NCI-H82 (cell line): ENCODE results near the gene FAH.
A peak's percentile ranks its signal among the peaks of the same experiment; 100 is the strongest.
"Not testable (repeated sequence)": the region's sequence is repeated elsewhere in the genome, so short reads cannot be mapped to it uniquely, and the experiment has no call there.

Source experiments
- DNase-seq: peaks from one replicate; lab custom pipeline; 2025; lab: John Stamatoyannopoulos, UW

The FAH gene

DNA sequence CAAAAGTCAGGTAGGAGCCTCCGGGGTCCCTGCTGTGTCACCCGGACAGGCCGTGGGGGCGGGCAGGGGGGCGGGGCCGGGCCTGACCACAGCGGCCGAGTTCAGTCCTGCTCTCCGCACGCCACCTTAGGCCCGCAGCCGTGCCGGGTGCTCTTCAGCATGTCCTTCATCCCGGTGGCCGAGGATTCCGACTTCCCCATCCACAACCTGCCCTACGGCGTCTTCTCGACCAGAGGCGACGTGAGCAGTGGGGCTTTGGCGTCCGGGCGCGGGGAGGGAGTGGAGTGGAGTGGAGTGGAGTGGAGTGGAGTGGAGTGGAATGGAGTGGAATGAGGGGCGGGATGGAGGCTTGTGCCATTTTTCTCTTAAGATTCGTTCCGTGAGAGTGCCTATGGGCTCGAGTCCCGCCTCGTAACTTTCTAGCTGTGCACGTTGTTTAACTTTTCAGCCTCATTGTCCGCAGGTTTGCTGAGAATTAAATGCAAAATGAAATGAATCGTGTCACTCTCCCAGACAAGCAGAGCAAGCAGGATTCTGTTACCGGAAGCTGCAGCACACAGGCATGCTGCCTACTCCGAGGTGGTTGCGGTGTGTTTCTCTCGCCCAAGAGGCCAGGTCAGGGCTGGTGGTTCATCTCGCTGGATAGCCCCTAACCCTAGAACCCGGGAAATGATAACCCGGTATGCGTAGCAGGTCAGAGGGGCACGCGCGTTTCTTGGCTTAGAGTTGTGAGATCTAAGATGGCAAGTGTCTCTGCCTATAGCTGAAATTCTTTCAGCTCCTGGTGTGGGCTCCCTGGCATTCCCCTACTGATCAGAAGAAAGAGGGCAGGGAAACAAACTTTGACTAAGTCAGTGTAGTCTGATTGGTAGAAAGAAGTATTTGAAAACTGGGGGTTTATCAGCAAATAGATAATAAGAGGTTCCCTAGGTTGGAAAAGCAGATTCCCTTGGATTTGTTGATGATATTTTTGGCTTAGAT lies at the start of gene FAH:
TSS of gene FAH (plus strand) at position 104 of the 981 bp plus-strand sequence. CDS start at position 160, 56 bp downstream.
- DNase-seq, result no peak

DNA sequence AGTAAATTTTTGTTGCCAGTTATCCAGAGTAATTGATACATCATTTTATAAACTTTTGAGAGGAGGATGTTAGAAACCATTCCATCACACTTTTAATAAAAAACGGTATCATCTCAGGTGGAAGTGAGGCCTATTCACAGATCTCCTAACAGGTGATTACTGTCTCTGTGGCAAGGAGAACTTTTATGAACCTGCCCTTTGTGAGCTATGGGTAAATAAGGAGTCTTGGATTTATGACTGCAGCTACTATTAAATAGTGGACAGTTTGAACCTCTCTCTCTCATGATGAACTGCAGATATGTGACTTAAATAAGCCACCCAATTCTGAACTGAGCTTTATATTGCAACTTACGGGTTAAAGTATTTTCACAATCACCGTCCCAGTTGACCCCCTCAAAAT lies 47.6 kb upstream of the FAH start:
- no peak for DNase-seq

DNA sequence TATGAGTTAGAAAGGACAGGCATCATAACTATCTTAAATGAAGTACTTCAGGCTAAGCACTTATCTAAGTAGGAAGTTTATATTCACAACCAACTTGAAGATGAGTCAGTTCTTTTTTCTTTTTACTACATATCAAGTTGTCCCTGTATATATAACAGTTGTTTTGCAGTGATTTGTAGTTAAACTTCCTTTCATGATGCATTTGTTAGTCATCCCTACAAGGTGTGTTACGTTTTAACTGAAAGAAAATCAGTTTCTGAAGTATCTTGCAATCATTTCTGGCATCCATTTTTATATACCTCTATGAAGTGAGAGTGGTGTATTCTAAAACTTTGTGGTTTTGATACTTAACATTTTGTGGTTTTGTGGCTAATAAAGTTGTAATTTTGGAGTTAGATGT lies 47.2 kb upstream of the FAH start:
- no peak for DNase-seq

DNA sequence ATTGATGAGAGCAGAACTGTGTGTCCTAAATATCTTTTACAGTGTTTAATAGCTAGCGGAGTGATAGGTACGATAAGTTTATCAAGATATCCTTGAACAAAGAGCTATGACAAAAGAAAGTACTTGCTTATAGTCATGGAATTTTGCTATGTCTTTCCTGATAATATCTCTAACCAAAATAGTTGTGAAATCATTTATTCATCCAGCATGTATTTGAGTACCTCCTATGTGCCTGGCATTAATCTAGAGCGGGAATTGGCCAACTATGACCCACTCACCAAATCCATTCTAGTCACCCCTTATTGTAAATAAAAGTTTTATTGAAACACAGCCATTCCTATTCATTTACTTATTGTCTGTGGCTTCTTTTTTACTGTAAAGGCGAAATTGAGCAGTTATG lies 46.7 kb upstream of the FAH start:
- no peak for DNase-seq

DNA sequence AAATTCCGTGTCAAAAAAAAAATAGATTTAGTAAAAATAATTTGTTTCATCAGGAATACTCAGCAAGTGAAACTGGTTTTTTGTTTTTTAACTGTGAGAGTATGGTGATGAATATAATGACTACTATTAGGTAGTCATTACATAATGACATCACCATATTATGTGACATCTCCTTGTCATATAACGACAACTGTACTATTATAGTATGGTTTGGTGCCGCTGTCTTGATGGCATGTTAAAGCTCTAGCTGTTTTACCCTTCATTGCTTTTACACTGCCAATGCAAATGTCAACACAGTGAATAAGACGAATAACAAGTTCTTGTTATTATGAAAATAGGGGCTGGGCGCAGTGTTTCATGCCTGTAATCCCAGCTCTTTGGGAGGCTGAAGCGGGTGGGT lies 45.6 kb upstream of the FAH start:
- DNase-seq, result no peak

DNA sequence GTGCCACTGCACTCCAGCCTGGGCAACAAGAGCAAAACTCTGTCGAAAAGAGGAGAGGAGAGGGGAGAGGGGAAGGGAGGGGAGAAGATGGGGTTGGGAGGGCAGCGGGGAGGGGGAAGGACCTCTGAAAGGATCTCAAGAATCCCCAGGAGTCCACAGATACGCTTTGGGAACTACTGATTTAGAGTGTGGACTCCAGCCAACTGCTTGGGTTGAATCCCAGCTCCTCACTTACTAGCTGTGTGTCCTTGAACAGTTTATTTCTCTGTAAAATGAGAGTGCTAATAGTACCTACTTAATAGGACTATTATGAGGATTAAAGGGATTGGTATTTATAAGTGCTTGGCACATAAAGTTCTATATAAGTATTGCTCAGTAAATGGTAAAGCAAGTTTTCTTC lies 45.0 kb upstream of the FAH start:
- DNase-seq, result no peak

DNA sequence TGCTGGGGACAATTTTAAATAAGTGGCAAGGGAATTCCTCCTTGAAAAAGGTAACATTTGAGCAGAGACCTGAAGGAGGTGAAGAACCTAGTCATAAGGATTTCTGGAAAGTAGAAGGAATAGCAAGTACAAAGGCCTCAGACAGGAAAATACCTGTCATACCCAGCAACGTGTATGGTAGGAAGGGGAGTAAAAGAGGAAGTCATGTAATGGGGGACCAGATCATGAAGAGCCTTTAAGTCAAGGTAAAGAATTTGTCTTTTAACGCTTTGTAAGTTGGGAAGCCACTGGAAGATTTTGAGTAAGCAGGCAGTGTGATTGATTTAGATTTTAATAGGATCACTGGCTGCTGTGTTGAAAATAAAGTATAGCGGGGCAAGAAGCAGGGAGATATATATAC lies 43.4 kb upstream of the FAH start:
- DNase-seq, result peak; percentile 39

DNA sequence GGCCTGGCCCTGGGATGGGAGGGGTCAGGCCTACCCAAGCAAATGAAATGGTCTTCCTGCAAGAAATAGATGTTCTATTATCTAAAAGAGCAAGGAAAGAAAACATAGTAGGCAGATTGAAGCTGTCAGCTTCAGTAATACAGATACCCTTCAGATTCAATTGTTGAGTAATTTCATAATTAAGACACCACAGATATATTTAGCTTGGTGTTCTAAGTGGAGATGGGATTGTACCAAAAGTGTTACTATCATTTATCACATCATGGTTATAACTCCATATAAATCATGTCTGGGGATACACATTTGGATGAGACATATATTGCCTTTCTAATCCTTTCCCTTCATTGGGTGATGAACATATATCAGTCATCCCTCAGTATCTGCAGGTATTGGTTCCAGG lies 41.9 kb upstream of the FAH start:
- DNase-seq, result no peak

DNA sequence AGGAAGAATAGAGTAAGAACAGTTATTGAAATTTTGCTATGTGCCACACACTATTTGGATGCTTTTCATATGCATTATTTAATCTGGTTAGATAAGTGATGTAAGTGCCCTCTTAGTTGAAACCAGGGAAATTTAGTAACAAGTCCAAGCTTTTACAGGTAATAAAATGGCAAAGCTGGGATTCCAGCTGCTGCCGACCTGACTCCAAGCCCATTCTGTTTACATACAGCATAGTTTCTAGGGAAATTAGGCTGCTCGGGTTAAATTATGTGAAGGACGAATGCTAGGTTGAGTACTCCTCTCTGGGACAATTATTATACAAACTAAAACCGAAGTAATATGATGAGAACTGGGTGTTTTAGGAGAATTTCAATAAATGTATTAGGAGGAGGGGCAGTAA lies 38.7 kb upstream of the FAH start:
- DNase-seq, result no peak

DNA sequence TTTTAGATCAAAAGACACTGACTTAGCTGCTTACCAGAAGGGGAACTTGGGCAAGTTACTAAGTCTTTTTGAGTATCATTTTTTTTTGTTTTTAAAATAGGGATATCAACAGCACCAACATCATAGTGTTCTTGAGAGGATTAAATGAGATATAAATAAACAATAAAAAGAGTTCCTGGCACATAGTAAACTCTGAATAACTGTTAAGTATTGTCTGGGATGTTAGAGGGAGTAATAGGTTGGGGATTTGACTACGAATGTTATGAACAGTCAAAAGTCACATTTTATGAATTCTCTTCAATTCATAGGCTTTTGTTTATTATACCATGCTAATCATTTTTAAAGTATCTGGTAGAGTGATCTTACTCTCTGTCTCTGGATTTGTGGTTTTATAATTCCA lies 37.8 kb upstream of the FAH start:
- DNase-seq, result no peak

DNA sequence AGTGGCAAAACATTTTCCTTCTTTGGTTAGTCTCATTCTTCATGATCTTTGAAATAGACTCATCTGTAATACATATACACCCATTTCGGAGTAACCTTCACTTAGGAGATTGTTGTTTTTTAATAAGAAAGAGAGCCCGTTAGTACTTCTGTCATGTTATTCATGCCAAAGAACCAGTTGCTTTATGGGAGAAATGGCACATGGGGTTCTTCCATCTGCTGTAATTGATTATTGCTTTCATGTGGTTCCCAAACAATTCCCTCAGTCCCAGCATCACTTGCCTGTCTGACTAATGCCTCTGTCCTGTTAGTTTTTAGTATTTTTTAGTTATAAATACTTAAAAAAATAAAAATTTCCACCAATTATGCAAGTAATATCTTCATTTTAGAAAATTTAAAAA lies 33.8 kb upstream of the FAH start:
- no peak for DNase-seq

DNA sequence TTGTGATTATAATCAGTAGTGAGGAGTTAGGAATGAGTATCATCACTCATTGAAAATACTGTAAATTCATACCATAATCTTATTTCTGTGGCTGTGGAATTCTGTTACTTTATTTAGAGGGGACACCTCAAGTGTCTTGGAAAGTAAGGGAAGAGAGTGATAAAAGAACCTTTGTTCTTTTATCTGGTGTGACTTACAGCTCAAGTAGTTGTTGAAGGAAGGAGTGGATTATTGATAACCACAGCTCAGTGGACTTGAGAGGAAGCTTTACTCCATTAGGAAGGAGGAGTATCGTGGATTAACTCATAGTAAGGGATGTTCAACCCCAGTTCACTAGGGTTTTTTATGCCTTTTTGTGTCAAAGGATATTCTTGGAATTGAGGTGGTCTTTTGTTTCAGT lies 32.2 kb upstream of the FAH start:
- DNase-seq, result peak; percentile 21

DNA sequence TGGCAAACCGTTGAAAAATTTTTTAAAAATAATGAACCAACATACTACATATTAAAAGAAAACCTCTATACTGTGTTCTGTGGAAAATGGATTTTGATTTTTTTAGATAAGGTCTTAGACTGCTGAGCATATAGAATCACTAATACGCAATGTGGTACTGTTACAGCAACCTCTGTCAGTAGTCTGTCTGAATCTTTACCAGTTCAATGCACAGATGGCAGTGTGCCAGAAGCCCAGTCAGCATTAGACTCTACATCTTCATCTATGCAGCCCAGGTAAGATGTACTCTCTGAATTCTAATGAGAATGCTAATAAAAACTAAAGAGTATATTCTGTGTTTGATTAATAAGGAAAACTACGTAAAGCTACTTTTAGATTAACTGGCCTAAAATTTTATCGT lies 31.3 kb upstream of the FAH start:
- peak; percentile 39 for DNase-seq

DNA sequence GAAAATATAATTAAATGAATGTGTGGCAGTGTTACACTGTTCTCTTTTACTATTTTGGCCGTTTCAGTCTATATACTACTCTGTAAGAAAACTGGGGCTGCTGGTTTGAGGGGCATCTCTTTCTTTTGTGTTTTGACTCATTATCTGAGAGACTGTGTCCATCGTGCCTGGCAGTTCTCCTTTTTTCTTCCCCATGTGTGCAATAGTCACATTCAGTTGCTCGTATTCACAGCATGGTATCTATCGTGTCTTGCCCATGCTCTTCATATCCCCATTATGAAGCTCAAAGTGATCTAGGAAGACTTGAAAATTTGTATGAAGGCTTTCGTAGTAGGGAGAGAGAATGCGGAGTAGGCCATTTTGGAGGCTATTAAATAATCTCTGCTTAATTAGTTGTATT lies 29.8 kb upstream of the FAH start:
- no peak for DNase-seq

DNA sequence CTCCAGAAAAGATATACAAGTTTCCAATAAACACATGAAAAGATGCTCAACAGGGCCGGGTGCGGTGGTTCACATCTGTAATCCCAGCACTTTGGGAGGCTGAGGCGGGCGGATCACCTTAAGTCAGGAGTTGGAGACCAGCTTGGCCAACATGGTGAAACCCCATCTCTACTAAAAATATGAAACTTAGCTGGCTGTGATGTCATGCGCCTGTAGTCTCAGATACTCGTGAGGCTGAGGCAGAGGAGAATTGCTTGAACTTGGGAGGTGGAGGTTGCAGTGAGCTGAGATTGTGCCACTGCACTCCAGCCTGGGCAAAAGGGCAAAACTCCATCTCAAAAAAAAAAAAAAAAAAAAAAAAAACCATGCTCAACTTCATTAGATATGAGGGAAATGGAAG lies 25.5 kb upstream of the FAH start:
- DNase-seq, result not testable (repeated sequence)

DNA sequence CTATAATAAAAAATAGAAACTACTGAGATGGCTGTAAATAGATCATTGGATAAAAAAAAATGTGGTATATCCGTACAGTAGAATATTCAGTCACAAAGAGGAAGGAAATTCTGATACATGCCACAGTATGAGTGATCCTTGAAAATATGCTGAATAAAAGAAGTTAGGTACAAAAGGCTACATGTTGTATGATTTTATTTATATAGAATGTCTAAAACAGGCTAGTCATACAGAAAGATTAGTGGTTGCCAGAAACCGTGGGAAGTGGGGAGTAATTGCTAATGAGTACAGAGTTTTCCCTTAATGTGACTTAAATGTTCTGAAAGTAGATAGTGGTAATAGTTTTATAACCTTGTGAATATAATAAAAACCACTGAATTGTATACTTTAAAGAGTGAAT lies 24.9 kb upstream of the FAH start:
- no peak for DNase-seq

DNA sequence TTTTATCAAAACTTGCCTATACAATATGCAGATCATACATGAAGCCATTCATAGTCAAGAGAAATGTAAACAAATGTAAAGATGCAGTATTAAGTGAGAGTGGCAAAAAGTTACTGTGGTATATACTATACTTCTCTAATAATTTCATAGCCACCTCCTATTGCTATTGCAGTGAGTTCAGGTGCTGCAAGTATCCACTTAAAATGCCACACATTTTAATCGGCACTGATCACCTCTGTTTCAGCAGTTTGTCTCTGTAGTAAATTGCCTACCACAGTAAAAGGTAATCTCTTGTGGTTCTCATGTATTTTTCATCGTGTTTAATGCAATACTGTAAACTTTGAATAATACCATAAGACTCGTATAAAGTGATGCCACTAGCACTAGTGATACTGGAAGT lies 20.4 kb upstream of the FAH start:
- no peak for DNase-seq

DNA sequence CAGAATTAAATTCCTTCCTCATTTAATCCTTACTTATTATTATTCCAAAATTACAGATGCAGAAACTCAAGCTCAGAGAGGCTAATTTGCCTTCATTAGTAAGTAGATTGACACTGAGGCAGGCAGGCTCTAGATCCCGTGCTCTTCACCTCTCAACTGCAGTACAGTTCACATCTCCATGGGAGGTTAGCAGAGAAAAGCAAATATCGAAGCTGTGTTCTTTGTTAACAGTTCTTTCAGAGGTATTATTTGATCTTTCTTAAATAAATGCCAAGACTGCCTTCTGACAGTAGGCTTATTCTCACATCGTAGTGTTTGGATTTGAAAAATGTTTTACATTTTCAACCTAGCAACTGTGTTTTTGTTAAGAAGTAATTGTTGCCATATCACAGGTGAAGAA lies 15.9 kb upstream of the FAH start:
- DNase-seq, result no peak

DNA sequence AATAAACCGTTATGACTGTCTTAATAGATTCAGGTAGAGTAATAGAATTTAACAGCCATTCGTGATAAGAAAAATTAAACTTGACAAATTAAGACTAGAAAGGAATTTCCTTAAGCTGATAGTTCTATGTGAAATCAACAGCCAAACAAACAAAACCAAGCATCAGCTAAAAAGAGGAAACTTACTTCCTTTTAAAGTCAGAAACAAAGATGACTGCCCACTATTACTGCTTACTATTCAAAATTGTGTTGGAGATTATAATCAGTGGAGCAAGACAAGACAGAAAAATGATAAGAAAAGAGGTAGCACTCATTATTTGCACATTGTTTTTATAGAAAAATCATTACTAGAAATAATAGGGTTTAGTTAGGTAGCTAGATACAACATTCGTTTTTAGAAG lies 13.8 kb upstream of the FAH start:
- no peak for DNase-seq

DNA sequence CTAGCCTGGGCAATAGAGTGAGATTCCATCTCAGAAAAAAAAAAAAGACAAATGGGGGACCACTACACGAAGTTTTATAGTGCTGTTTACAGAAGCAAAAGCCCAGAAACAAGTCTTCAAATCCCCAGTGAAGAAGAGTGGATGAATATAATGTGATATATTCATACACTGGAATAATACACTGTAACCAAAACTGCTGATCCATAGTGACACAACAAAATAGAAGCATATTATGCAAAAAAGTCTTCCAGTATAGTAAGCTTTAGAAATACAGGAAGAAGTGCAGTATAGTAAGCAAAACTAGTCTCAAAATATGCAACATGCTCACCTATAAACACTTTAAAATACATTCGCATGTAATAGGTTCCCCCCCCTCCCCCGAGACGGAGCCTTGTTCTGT lies 11.9 kb upstream of the FAH start:
- no peak for DNase-seq

DNA sequence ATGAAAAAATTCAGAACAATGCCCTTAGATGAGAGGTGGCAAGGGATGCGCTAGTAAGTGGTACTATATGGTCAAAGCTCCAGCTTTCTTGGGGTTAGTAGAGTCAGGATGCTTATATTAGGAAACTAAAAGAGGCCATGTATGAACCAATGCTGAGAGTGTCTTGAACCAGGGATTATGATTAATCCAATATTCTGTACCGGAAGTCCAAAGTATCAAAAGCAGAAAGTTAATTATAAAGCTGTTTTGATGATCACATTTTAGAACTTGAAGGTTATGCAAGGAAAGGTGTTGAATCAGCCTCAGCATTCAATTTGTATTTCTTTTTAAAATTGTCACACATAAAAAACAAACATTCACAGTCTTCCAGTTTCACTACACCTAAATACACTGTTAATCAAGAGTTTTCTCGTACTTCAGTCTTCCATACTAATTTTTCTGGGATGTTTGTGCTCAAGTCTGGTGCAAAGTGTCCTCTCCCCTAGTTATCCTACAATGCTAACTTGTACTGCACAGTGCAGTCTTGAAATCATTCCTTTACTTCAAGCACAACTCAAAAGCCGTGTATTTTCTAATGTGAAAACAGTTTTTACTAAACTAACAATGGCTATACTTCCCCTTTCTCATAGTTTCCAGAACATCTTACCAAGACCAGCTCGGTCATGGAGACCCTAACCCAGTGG lies 10.7 kb upstream of the FAH start:
- no peak for DNase-seq

DNA sequence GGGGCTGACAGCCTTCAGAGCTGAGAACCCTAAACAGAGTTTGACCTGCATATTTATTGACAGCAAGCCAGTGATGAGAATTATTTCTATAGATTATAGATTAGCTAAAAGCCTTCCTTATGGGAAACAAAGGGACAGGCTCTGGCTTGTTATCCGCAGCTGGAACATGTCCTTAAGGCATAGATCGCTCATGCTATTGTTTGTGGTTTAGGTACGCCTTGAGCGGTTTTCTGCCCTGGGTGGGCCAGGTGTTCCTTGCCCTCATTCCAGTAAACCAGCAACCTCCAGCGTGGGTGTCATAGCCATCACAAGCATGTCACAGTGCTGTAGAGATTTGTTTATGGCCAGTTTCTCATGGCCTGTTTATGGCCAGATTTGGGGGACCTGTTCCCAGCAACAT lies 10.2 kb upstream of the FAH start:
- no peak for DNase-seq

DNA sequence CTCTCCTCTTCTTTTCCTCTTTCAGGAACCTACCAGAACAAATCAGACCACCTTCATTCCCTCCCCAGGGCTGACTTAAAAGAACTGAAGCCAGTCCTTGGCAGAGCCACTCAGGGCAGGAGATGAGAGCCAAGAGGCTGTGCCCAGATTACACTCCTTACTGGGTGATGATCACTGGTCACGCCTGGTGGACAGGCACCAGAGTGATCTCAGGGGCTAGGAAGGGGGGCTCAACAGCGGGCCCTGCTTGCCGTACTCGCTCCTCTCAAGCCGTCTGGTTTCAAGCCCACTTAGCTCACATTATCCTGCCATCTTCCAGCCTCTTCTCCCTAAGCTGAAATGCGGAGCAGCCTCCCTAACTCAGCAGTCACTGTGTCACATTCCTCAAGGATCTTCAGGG lies 1.7 kb upstream of the FAH start:
- DNase-seq, result no peak

DNA sequence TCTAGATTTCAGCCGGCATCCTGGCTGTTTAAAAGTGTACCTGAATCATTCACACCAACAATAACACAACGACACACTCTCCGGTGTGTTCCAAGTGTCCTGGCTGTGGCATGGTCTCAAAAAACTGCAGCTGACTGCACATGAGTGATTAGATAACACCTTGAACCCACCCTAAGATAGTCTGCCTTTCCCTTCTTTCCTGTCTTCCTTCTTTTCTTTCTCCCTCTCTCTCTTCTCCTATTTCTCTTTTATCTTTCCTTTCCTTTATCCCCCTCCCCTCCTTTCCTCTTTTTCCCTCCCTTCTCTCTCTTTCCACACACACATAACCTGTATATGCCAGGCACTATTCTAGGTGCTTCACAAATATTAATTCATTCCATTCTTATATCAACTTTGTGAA lies 1.2 kb upstream of the FAH start:
- no peak for DNase-seq
